ENCODE results near the gene ALPL.

ALPL gene

DNA sequence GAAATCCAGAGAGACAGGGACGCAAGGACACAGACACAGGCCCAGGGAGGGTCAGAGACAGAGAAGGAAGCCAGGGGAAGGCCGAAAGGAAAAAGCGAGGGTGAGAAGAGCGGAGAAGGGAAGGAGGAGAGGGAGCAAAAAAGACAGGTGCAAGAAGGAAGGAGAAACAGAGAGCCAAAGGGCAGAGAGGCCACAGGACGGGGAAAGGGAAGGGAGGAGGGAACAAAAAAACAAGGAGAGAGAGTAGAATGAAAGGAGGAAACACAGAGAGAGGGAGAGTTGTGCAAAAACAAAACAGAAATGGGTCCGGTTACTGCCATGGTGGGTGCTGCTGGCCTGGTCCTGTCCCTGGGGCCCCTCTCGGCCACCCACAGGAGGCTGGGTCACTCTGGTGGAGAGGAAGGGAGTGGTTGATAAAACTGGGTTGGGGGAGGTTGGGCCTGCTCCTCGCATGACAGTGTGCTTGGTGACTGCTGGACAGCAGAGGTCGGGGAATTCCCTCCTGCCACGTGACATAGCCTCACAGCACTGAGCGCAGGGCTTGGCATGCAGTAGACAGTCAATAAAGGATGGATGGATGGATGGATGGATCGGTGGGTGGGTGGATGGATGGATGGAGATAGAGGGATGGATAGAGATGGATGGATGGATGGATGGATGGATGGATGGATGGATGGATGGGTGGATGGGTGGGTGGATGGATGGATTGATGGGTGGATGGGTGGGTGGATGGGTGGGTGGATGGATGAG lies 95.2 kb downstream of the ALPL start:
- no peak for DNase-seq

DNA sequence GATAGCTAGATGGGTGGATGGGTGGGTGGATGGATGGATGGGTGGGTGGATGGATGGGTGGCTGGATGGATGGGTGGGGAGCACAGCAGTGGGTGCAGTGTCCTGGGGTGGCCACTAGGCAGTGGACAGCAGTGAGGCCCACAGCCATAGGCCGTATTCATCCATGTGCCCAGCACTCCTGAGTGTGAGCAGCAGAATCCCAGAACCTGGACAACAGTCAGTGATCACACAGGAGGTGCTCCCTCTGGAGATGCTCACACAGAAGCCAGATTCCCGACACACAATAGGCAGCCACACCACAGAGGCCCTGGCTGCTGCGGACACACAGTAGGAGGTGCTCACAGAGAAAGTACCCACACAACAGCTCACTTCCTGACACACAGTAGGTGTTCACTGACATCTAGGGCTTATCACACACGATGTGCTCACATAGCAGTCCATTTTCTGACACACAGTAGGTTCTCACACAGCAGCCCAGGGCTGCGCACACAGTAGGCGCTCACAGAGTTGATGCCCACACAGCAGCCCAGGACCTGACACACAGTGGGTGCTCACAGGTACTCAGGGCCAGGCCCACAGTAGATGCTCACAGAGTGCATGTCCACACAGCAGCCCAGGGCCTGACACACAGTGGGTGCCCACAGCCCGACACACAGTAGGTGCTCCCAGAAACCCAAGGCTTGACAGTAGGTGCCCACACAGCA lies 95.9 kb downstream of the ALPL start:
- DNase-seq = no peak

DNA sequence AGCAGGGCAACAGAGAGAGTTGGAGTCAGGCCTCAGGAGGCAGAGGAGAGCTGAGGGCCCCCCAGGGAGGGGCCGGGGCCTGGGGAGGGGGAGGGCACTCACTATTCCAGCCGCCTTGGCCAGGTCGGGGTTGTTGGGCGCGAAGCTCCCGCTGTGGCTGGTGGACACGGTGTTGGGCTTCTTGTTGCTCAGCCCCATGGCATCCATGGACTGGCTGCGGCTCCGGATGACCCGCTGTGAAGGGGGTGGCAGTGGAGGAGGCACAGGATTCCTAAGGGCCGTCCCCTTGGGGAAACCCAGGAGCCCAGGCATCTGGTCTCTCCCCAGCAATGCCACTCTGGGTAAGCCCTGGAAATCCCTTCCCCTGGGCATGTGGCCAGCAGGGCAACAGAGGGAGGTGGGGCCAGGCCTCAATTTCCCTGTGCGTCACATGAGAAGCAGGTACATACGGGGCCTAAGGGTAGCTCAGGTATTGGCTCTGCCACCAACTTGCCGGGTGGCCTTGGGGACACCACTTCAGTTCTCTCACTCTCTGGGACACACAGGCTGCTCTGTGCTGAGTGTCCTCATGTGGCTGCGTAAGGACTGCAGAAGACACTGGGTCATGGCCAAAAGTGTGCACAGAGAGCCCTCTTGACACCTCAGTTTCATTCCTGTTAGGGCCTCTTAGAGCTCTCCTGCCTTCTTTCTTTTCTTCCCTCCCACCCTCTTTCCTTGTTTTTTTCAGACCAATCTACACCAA lies 96.9 kb downstream of the ALPL start:
- no peak for DNase-seq

DNA sequence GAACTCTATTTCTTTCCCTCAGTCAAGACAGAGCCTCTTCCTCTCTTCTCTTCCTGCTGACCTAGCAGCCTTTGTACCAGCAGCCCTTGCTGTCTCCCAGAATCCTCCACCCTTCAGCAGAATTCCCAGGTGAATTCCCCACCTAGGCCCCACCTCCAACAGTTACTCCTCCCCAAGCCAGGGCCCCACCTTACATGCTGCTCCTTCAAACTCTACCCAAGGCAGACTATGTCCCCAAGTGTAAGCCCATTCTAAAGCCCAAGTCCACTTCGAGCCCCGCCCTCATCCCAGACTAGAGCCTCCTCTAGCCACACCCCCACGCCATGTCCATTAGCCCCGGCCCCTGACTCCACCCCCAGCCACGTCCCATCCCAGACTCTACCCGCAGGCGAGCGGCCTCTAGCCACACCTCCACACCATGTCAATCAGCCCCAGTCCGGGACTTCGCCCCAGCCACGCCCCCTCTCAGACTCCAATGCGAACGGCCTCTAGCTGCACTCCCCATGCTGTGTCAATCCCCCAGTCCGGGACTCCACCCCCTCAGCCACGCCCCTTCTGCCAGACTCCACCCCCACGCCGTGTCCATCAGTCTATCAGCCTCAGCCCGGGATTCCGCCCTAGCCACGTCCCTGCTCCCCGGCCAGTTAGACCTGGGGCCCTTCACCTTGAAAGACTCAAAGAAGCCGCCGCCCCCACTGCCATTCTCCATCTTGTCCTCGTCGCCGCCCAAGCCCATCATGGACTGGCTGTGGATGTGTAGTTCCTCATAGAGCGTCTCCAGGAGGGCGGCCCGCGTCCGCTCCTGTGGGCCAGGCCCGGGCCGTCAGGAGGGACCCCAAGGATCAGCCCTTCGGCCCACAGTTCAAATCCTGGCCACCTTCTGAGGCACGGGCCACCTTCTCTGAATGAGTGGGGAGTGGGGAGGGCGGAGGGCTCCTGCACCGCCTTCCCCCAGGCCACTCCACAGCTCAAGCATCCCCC lies 98.6 kb downstream of the ALPL start:
- no peak for DNase-seq

DNA sequence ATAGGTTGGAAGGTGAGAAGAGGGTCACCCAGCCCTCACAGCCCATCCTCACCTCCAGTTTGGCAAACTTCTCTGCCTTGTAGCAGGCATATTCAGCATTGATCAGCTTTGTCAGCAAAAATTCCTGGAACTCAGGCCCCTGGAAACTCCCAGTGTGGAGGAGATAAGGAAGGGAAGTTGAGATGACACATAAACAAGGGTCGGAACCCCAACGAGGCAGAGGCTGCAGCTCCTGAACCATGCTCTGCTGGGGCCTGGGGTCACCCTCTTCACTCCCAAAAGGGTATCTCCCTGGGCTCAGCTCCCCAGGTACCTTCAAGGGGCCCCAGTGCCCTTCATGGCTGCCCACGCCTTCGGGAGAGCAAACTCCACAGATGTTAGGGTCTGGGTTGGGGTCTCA lies 99.6 kb downstream of the ALPL start:
- no peak for DNase-seq

DNA sequence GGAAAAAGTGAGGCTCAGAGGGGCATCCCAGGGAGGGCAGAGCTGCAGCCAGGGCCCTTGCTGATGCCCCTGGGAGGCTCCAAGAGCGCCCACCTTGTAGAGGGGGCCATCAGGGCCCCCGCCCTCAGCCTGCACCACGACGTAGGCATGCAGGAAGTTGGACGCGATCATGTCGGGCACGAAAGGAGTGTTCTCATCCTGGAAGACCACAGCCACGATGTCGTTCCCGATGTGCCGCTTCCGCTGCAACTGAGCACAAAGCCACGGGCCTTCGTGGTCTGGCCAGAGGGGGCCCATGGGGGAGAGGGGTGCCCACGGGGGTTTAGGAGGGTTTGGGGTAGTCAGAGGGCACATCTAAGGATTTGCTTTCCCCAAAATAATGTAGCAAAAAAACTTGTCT lies 100.8 kb downstream of the ALPL start:
- no peak for DNase-seq

DNA sequence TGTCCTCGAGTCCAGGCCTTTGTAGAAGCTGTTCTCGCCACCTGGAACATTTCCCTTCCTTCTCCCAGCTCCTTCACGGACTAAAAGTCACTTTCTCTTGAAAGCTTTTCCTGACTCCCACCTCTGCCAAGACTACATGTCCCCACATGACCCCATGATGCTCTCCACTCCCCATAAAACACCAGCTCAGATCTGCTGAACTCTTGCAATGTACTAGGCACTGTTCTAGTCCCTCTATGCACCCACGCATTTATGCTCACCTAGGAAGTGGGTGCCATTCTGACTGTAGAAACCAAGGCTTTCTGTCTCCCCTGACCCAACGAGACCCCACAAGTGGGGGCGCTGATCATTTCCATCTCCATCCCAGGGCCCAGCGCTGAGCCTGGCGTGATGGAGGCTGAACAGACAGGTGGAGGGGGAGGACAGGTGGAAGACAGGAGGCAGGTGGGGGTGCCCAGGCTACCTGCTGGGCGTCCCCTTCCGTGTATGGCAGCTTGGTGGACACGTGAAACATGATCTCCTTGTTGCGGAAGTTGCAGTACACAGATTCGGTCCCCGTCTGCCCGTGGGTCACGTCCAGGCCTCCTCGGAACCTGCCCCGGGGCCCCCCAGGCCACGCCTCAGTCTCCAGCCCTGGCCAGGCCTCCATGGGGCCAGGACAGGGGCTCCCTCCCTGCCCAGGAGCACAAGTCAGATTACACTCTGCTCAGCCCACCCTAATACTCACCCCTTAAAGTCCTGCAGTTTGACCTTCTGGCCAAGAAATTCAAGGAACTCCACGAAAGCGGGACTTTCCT lies 102.0 kb downstream of the ALPL start:
- no peak for DNase-seq

DNA sequence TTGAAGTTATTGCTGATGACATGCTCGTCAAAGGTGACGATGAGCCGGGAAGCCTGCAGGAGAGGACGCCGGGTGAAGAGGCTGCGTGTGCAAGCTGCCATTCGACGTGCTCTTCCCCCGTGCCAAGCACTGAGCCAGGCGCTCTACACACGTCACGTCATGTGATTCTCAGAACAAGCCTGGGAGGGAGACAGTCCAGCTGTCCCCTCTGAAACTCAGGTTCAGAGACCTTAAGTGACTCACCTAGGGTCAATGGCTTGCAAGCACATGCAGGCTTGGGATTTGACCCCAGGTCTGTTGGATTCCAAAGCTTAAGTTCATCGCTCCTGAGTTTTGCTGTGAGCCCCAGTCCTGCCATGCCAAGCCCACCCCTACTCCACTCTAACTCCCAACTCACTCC lies 102.8 kb downstream of the ALPL start:
- DNase-seq = no peak

DNA sequence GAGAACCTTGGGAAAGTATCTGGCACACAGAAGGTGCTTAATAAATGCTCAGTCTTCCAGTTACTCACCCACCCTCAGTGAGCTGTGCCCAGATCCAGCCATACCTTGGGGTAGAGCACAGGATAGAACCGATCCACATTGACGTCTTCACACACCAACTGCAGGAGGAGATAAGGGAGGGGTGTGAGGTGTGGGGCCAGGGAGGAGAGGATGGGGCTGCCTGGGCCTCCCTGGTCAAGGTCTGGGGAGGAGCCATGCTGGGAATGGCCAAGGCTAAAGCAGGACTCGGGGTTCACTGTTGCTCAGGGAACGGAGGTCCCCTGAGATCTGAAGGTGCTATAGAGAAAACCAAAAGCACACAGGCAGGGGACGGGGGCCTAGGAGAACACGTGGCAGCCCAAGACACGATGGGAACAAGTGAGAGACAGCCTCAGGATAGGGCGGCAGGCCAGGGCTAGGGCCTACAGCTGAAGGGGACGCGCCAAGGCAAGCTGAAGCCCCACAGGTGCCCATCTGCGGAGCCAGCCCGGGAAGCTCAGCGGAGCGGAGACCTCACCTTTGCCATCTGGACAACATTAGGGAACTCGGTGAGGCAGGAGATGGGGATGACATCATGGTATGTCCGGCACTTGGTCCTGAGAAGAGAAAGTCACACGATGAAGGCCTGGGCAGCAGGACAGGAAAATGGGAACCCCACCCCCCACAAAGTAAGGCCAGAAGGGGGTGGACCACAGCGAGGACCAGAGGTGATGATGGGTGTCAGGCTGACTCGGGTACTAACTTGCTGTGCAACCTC lies 104.0 kb downstream of the ALPL start:
- no peak for DNase-seq

DNA sequence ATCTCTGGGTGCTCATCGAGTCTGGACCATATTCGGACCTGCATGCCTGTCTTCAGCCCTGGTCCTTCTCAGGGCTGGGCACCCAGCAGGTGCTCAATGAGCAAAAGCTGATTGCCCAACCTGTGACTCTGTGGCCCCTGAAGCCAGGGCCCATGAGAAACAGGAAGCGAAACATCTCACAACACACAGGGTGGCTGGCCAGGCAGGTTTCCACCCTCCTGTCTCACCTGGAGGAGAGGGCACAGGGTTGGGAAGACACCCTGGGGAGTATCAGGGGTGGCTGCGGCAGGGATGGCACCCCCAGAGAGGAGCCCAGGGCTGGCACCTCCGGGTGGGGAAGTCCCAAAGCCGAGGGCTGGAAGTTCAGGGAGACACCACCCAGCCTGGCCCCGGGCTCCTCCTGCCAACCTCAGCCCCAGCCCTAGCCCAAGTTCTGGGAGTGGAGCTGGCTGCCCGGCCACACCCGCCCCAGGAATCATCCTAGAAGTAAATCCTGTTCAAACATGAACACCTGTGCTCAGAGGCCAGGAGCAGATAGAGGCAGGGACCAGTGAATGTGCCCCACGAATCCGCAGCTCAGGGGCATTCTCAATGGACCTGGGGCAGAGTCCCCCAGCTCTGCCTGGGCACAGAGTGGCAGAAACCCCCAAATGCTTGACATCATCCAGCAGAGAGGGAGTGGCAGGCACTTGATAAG lies 105.3 kb downstream of the ALPL start:
- DNase-seq = no peak

DNA sequence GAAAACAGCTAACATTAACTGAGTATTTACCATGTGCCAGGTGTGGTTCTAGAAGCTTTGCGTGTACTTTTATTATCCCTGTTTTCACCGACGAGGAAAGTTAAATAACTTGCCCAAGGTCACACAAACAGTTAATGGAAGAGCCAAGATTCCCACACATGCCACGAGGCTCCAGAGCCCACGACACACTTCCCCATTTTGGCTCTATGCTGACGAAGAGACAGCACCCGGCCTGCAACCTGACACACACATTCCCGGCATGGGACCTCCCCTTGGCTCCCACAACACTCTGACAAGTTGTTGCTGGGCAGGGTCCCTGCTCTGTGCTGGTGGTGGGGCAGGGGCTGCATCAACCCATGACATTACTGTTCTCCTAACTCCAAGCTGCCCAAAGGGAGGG lies 107.1 kb downstream of the ALPL start:
- no peak for DNase-seq

DNA sequence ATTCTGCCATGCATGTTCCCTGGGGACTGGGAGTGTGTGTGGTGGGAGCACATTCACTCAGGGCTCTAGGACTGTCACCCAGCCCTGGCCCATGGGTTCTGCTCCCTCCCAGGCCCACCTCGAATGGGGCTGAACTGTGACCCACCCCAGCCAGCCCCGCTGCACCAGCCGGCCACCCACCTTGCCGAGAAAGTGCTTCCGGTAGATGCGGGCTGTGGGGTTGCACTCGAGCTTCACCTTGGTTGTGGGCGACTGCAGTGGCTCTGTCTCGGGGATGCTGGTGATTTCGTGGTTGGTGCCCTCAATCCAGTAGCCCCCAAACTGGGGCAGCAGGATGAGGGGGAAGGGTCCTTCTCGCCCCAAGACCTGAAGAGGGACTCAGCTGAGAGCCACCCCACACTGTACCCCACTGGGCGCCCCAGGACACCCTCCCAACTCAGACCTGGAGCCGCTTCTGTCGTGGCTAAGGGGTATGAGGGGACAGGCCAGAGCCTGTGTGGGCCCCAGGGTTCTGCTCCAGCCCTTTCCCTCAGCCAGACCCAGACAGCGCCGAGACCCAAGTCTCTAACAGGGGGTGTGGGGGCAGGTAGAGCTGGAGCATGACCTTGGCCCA lies 108.0 kb downstream of the ALPL start:
- DNase-seq = no peak

DNA sequence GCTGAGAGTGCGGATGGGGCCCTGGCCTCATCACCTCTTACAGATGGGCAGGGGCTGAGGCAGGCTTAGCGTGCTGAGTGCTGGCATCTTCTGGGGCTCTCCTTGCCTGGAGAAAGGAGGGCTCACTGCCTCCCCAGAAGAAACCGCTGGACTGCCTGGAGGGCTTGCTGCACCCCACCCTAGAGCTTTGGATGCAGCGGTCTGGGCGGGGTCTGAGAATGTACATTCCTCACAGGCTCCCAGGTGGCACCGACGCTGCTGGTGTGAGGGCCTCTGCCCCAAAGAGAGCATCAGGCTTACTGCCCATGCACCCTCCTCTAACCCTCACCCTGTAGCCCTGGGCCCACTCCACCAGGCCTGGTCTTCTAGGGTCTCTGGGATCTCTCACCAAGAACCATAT lies 108.8 kb downstream of the ALPL start:
- no peak for DNase-seq

DNA sequence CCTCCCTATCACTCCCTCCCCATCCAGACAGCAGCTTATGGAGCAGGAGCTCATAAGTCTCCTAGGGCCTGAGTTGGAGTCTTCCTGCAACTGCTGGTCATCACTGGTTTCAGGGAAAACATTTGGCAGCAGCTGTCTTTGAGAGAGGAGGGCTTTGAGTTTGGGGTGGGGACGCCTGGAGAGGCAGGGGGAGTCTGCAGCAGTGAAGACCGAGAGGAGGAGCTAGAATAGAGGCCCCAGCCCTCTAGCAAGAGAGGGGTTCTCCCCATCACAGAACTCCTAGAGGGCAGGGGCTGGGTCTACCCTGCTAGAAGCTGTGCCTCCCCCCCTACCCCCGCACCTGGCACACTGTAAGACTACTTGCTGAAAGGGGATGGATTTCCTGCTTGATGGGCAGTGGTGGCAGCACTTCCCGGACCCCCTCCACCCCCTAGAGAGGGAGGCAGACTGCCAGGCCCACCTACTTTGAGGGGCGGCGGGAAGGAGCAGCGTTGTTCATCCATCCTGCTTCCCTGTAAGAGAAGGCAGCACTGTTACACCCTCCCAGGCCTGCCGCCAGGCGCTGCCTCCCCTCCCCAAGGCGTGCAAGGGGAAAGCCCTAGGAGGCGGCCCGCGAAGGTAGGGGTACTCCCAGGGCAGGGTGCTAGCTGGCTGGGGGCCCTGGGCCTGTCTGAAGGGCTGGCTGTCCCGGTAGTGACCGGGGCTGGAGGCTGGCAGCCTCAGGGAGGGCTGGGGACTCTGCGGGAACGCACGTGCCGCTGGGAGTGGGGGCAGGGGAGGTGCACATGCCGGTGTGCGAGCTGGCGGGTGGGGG lies 109.5 kb downstream of the ALPL start:
- DNase-seq = no peak

DNA sequence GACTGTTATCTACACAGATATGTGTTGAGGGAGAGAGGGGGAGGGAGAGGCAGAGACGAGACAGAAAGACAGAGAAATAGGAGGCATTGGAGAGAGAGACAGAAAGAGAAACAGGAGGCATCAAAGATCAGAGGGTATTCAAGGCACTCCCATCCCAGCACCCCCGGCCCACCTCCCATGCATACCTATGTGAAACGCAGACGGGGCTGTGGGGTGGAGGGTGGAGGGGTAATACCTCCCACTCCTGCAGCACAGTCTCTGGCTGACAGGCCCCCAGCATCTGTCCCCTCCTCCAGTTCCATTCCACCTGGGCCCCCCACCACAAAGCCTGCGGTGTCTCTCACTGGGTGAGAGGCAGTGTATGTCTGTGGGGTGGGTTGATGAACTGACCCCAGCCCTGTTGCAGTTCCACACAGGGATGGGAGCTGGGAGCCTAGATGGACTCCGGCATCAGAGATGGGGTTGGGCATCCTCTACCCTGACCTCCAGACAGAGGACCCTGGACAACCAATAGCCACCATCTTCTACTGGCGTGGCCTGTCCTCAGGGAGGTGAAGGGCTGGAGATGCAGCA lies 110.2 kb downstream of the ALPL start:
- no peak for DNase-seq

DNA sequence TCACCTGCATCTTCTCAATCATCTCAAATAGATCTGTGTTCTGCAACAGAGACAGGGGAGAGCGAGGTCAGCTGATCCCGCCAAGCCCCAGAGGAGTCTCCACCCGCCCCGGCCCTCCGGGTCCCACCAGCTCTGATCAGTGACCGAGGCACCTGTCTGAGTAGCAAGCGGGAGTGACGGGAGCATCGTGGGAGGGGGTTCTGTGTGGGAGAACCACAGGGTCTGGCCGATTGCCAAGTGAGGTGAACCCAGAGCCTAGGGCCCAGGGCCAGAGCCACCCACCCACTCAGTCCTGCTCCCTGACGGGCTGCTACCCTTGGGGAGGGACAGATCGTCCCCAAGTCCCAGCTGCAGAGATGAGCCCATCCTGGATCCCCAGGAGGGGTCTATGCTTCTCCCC lies 110.8 kb downstream of the ALPL start:
- no peak for DNase-seq

DNA sequence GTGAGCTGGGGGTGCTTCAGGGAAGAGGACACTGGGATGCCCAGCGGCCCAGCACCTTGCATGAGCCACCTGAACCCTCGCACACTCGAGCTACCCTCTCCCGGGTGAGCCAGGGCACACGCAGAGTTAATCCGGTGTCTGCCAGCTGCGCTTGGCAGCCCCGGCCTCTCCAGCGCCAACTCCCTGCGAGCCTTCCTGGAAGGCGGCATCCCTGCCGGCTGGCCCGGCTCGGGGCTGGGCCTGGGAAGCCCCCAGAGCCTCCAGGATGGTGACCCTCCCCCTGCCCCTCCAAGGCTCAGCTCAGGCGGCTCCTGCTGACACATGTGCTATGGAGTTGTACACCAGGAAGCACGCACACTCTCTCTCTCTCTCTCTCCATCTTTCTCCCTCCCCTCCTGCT lies 111.3 kb downstream of the ALPL start:
- no peak for DNase-seq

DNA sequence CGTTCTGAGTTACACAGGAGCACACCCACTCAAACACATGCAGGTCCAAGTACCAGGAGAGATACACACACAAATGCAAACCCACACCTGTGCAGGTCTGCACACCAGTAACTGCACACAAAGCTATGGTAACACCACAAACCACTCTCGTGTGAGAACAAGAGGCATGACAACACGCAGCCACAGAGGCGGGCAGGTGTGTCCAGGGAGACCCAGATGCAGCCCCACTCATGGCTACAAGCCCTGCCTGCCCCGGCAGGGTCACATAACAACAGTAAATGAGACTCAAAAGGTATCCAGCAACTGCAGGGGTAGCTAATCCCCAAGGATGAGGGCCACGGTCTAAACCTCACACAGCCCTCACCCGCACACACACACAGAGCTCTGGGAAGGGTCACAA lies 111.8 kb downstream of the ALPL start:
- no peak for DNase-seq
